PC-3 (cell line): Measurements from ENCODE around the gene DENND10. TPM values are rescaled to one million over a fixed set of nuclear protein-coding genes. Genes with fewer than 3 reads are reported as not detected.
A peak's percentile ranks its signal among the peaks of the same experiment; 100 is the strongest.

Source experiments
- ATAC-seq: fragments of 200-7000 bp; cut with Tn5 transposase; 2 replicates; pipeline ENCODE4 v1.9.1; 2020; ENCODE audit warnings: mild to moderate bottlenecking, moderate library complexity
- BruUV-seq: library from RNA; stranded (reverse); fragments of 400-500 nt; replicated peaks from 2 replicates; lab custom pipeline; 2021; lab: Mats Ljungman, UMichigan
- CTCF ChIA-PET: fragments of 300-600 bp; sonication (Branson Sonifier 250); formaldehyde crosslinking; loops from one replicate; lab custom pipeline; 2022; ENCODE audit warnings: antibody characterized with exemption; lab: Charles Lee
- POLR2A ChIA-PET: fragments of 300-600 bp; sonication (Branson Sonifier 250); formaldehyde crosslinking; loops from one replicate; lab custom pipeline; 2022; ENCODE audit warnings: antibody characterized with exemption; ENCODE audit not compliant: unreplicated experiment; lab: Charles Lee
- DNase-seq: peaks from one replicate; pipeline ENCODE4 v3.0.0-alpha.2; 2015
- H2AFZ ChIP-seq: fragments of 300-600 bp; sonication (generic); 2 replicates; pipeline ENCODE4 v1.6.0; 2016; ENCODE audit warnings: antibody characterized with exemption, low read length
- H3F3A ChIP-seq: fragments of 300-600 bp; sonication (generic); one replicate; pipeline ENCODE4 v1.6.0; 2017; ENCODE audit warnings: antibody characterized with exemption, low read length, control low read depth, mild to moderate bottlenecking; ENCODE audit not compliant: unreplicated experiment
- H3K27ac ChIP-seq: fragments of 300-600 bp; sonication (generic); 2 replicates; pipeline ENCODE4 v1.5.1; 2016; ENCODE audit warnings: mild to moderate bottlenecking, low read length
- H3K27me3 ChIP-seq: fragments of 300-600 bp; sonication (generic); 2 replicates; pipeline ENCODE4 v1.6.1; 2016; ENCODE audit warnings: low read length, mixed read lengths
- H3K36me3 ChIP-seq: fragments of 300-600 bp; sonication (generic); 2 replicates; pipeline ENCODE4 v1.6.1; 2016; ENCODE audit warnings: low read depth, mixed run types, low read length, mixed read lengths
- H3K4me1 ChIP-seq: fragments of 300-600 bp; sonication (generic); 2 replicates; pipeline ENCODE4 v1.5.1; 2016; ENCODE audit warnings: low read length; ENCODE audit not compliant: insufficient read depth
- H3K4me2 ChIP-seq: fragments of 300-600 bp; sonication (generic); 2 replicates; pipeline ENCODE4 v1.6.0; 2016; ENCODE audit warnings: low read length
- H3K4me3 ChIP-seq: fragments of 300-600 bp; sonication (generic); 2 replicates; pipeline ENCODE4 v1.5.1; 2016; ENCODE audit warnings: mild to moderate bottlenecking, low read length, mixed read lengths
- H3K79me2 ChIP-seq: fragments of 300-600 bp; sonication (generic); 2 replicates; pipeline ENCODE4 v1.6.1; 2017; ENCODE audit warnings: low read length, mixed read lengths
- H3K9ac ChIP-seq: fragments of 300-600 bp; sonication (generic); 2 replicates; pipeline ENCODE4 v1.6.0; 2016; ENCODE audit warnings: mild to moderate bottlenecking, low read length
- H3K9me2 ChIP-seq: fragments of 300-600 bp; sonication (generic); replicated peaks from 2 replicates; pipeline ENCODE4 v1.6.1; 2016; ENCODE audit warnings: mixed run types, low read length, mixed read lengths
- H3K9me3 ChIP-seq: fragments of 300-600 bp; sonication (generic); 2 replicates; pipeline ENCODE4 v1.6.1; 2016; ENCODE audit warnings: low read length, mixed read lengths
- H4K20me1 ChIP-seq: fragments of 300-600 bp; sonication (generic); 2 replicates; pipeline ENCODE4 v1.6.1; 2016; ENCODE audit warnings: low read length, mixed read lengths
- CTCF ChIP-seq: fragments of 300-600 bp; sonication (generic); conservative IDR thresholded peaks from 2 replicates; pipeline ENCODE4 v1.5.1; 2017; ENCODE audit warnings: antibody characterized with exemption, low read depth, mild to moderate bottlenecking, low read length
- EZH2 ChIP-seq: fragments of 300-600 bp; sonication (generic); IDR thresholded peaks from one replicate; pipeline ENCODE4 v1.6.1; 2017; ENCODE audit warnings: antibody characterized with exemption, mild to moderate bottlenecking, low read length; ENCODE audit not compliant: unreplicated experiment
- EZH2phosphoT487 ChIP-seq: fragments of 300-600 bp; sonication (generic); IDR thresholded peaks from 2 replicates; pipeline ENCODE4 v1.6.1; 2018; ENCODE audit warnings: mild to moderate bottlenecking, antibody characterized with exemption, low read length, borderline replicate concordance
- intact Hi-C: fragments of 100-400 bp; cut with micrococcal nuclease; formaldehyde crosslinking; loops from 2 replicates; pipeline ENCODE4 v1.9.0; 2023
- total RNA-seq: library from RNA; depleted of rRNA; stranded (reverse); fragments of >200 nt; gene quantifications from 2 replicates; pipeline ENCODE4 v1.2.3, GENCODE V29; 2014

DENND10 gene
- total RNA-seq, 1 experiment from 2014 or later, result 28.9 TPM

DNA sequence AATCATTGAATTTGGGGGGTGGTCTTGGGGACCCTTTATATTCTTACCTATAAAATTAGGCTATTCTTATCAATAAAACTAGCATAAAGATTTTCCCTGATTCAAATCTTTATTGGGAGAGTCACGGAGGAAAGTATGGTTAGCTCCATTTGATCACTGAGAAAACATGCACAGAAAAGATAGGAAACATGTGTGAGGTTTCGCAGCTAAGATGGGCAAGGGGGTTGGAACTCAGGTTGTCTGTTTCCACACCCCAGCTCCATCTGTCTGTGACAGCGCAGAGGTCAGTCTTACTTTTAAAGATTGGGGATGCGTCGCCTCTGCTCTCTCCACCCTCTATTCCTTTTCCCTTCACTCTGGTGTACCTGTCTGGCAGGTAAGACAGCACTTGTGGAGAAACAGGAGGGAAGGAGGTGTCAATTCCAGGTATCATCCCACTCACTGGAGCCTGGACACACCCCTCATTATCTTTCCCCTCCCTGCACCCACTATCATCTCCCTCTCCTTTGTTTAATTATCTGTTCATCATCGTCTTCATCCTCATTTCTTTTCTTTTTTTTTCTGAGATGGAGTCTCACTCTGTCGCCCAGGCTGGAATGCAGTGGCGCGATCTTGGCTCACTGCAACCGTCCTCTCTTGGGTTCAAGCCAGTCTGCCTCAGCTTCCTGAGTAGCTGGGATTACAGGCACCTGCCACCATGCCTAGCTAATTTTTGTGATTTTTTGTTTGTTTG is 2.4 kb upstream of the DENND10 start:
- no peak overlapping the region for H3K9ac ChIP-seq
- no peaks in the 10 kb centered on the region for H3K9me3 ChIP-seq
- no peaks in the 10 kb centered on the region for H3F3A ChIP-seq
- intact Hi-C loops, result no loop called here
- H3K79me2 ChIP-seq, result peaks cover 19% of the 10 kb centered on the region
- peak overlapping the region; percentile 84 for H2AFZ ChIP-seq
- no peak overlapping the region for H3K27ac ChIP-seq
- ATAC-seq, result no peak
- no TSS peak for BruUV-seq
- H3K27me3 ChIP-seq, result no peaks in the 10 kb centered on the region
- TF ChIP-seq CTCF (no peak), EZH2 (no peak)
- H3K9me2 ChIP-seq, result no peaks in the 10 kb centered on the region
- peaks cover 16% of the 10 kb centered on the region for H3K4me1 ChIP-seq
- peak overlapping the region; percentile 61 for H3K4me3 ChIP-seq
- DNase-seq, result peak; percentile 28
- POLR2A ChIA-PET, result interaction anchor here (0.5 kb wide), 1 partner anchor 59 kb away, joined by 4 read pairs; no protein-coding TSS in a partner anchor
- no peaks in the 10 kb centered on the region for H4K20me1 ChIP-seq
- H3K36me3 ChIP-seq, result no peaks in the 10 kb centered on the region
- CTCF ChIA-PET, result interaction anchor here (0.6 kb wide), 2 partner anchors 20 to 266 kb away, joined by 3 to 4 read pairs; no protein-coding TSS in a partner anchor
- H3K4me2 ChIP-seq, result peak overlapping the region; percentile 82

DNA sequence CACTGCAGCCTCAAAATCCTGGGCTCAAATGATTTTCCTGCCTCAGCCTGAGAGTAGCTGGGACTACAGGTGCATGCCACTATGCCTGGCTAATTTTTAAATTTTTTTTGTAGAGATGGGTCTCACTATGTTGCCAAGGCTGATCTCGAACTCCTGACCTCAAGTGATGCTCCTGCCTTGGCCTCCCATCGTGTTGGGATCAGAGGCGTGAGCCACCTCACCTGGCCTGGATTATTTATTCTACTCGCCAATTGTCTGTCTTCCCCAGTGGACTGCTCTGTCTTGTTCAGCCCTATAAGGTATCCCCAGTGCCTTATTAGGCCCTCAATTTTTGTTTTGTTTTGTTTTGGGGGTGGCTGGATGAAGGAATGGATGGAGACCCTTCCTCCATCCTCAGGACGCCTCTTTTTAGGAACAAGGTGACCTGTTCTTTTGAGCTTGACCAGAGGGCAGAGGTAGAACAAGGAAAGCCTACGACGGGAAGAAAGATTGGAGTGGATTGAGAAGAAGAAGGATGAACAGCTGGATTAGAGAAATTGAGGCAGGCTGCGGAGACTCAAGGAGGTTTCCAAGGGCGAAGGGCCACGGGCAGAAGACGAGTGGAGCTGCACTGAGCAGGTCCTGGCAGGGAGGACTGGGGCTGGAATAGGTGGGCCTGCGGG is 541 bp upstream of the DENND10 start:
- Histone ChIP-seq H3K9me2 (no peaks in the 10 kb centered on the region), H3F3A (no peaks in the 10 kb centered on the region), H3K79me2 (peaks cover 19% of the 10 kb centered on the region), H3K4me1 (peaks cover 16% of the 10 kb centered on the region), H2AFZ (no peak overlapping the region), H3K36me3 (no peaks in the 10 kb centered on the region), H3K4me2 (no peak overlapping the region), H3K27me3 (no peaks in the 10 kb centered on the region), H3K9ac (no peak overlapping the region), H3K4me3 (no peak overlapping the region), H3K27ac (no peak overlapping the region), H3K9me3 (no peaks in the 10 kb centered on the region), H4K20me1 (no peaks in the 10 kb centered on the region)
- DNase-seq (no peak), ATAC-seq (no peak)
- ChIA-PET CTCF (no interaction called here), POLR2A (interaction anchor here (0.6 kb wide), 1 partner anchor 12 kb away, joined by 4 read pairs; no protein-coding TSS in a partner anchor)
- TF ChIP-seq EZH2 (no peak), CTCF (no peak), EZH2phosphoT487 (no peak)
- no TSS peak for BruUV-seq
- intact Hi-C loops, result no loop called here
